Breast epithelium (tissue), 4 donors: ENCODE data around the gene SKAP1. TPM values are rescaled to one million over a fixed set of nuclear protein-coding genes. Genes with fewer than 3 reads are reported as not detected.
"Not testable (repeated sequence)": the region's sequence is repeated elsewhere in the genome, so short reads cannot be mapped to it uniquely, and the experiment has no call there.

Source experiments
- DNase-seq, 2 donors: peaks; one replicate each; pipeline ENCODE4 v3.0.0-alpha.2; 2019; ENCODE audit warnings: low spot score in 2 of 2
- H3K27ac ChIP-seq, 2 donors: fragments of 200-600 bp; sonication (generic) in 1 of 2; one replicate each; pipeline ENCODE4 v1.5.1; 2016 to 2019; ENCODE audit warnings: mild to moderate bottlenecking in 1 of 2
- H3K27me3 ChIP-seq, 2 donors: fragments of 200-600 bp; sonication (generic) in 1 of 2; one replicate each; pipeline versions ENCODE4 v1.5.1 to v1.6.0; 2017 to 2019; ENCODE audit warnings: control low read depth in 1 of 2, mild to moderate bottlenecking in 1 of 2
- H3K36me3 ChIP-seq: fragments of 200-600 bp; one replicate; pipeline ENCODE4 v1.5.1; 2019
- H3K4me1 ChIP-seq, 2 donors: fragments of 200-600 bp; sonication (generic); one replicate each; pipeline ENCODE4 v1.5.1; 2016 to 2019; ENCODE audit warnings: control low read depth in 1 of 2
- H3K4me3 ChIP-seq, 3 donors: fragments of 200-600 bp; sonication (generic); 1 replicate in 2 of 3; 2 replicates in 1 of 3; pipeline ENCODE4 v1.5.1; 2016 to 2019; ENCODE audit warnings: mild to moderate bottlenecking in 3 of 3, moderate library complexity in 2 of 3
- H3K9me3 ChIP-seq, 2 donors: fragments of 200-600 bp; sonication (generic) in 1 of 2; one replicate each; pipeline ENCODE4 v1.5.1; 2016 to 2019; ENCODE audit warnings: control low read depth in 1 of 2
- CTCF ChIP-seq, 3 donors: fragments of 450-650 bp; IDR thresholded peaks; one replicate each; pipeline ENCODE4 v1.5.1; 2016 to 2017; ENCODE audit warnings: antibody characterized with exemption in 3 of 3, mild to moderate bottlenecking in 3 of 3, moderate library complexity in 3 of 3
- POLR2A ChIP-seq: fragments of 450-650 bp; IDR thresholded peaks from one replicate; pipeline ENCODE4 v1.6.1; 2016; ENCODE audit warnings: antibody characterized with exemption, mild to moderate bottlenecking, moderate library complexity
- POLR2AphosphoS5 ChIP-seq, 3 donors: sonication (generic); formaldehyde crosslinking; IDR thresholded peaks; one replicate each; pipeline ENCODE4 v1.6.1; 2017; ENCODE audit warnings: antibody characterized with exemption in 3 of 3
- intact Hi-C: fragments of 100-400 bp; cut with DNase I; formaldehyde crosslinking; loops from one replicate; pipeline ENCODE4 v1.15.1; 2023; ENCODE audit warnings: low total_unique reads
- total RNA-seq, 3 donors: library from RNA; depleted of rRNA; stranded (reverse); fragments of >200 nt; gene quantifications; one replicate each; pipeline ENCODE4 v1.1.0, GENCODE V29; 2016

SKAP1 gene
- total RNA-seq, 3 donors from 2014 or later: 1.1 to 7.5 (median 5.9) TPM

- Histone ChIP-seq H3K4me3 (no peak overlapping the region), H3K27ac (no peak overlapping the region), H3K36me3 (no peaks in the 10 kb centered on the region), H3K4me1 (no peaks in the 10 kb centered on the region), H3K9me3 (no peaks in the 10 kb centered on the region), H3K27me3 (peaks cover 2 to 40% of the 10 kb centered on the region in 2 donors)
- intact Hi-C loops: no loop called here
- TF ChIP-seq POLR2A (no peak), POLR2AphosphoS5 (IDR thresholded peaks at IDR 0.05) (no peak), CTCF (IDR thresholded peaks at IDR 0.05) (no peak)
- DNase-seq: no peak
Measured at GRCh38 chr17:48426761-48427500, 3.1 kb downstream of the SKAP1 start.

- no peak for TF ChIP-seq CTCF (IDR thresholded peaks at IDR 0.05)
- no peak for TF ChIP-seq POLR2A
- TF ChIP-seq POLR2AphosphoS5 (IDR thresholded peaks at IDR 0.05): no peak
- intact Hi-C loops: no loop called here
- H3K36me3 ChIP-seq: no peaks in the 10 kb centered on the region
- no peaks in the 10 kb centered on the region for H3K9me3 ChIP-seq
- no peak overlapping the region for H3K4me3 ChIP-seq
- no peaks in the 10 kb centered on the region for H3K4me1 ChIP-seq
- DNase-seq: no peak
- no peak overlapping the region for H3K27ac ChIP-seq
- peaks cover 2 to 34% of the 10 kb centered on the region in 2 donors for H3K27me3 ChIP-seq
Measured at GRCh38 chr17:48426019-48426665, 3.9 kb downstream of the SKAP1 start.

GRCh38 chr17:48422060-48422459 lies 8.0 kb downstream of the SKAP1 start:
- DNase-seq, H3K4me3 ChIP-seq, H3K4me1 ChIP-seq, intact Hi-C loops, H3K27me3 ChIP-seq, H3K36me3 ChIP-seq, H3K9me3 ChIP-seq, H3K27ac ChIP-seq: not testable (repeated sequence)

GRCh38 chr17:48420823-48421222 lies 9.2 kb downstream of the SKAP1 start:
- Histone ChIP-seq H3K4me3 (no peak overlapping the region), H3K27ac (no peak overlapping the region), H3K27me3 (peaks cover 0 to 3% of the 10 kb centered on the region in 2 donors), H3K4me1 (no peaks in the 10 kb centered on the region), H3K36me3 (no peaks in the 10 kb centered on the region), H3K9me3 (no peaks in the 10 kb centered on the region)
- intact Hi-C loops: no loop called here
- DNase-seq: no peak
- TF ChIP-seq POLR2A: no peak
- TF ChIP-seq CTCF (IDR thresholded peaks at IDR 0.05): no peak
- no peak for TF ChIP-seq POLR2AphosphoS5 (IDR thresholded peaks at IDR 0.05)

- Histone ChIP-seq H3K36me3 (no peaks in the 10 kb centered on the region), H3K27me3 (peaks cover 0 to 9% of the 10 kb centered on the region in 2 donors), H3K4me3 (no peak overlapping the region), H3K9me3 (no peaks in the 10 kb centered on the region), H3K4me1 (no peaks in the 10 kb centered on the region), H3K27ac (no peak overlapping the region)
- intact Hi-C loops: loop anchor here (10.0 kb wide), 1 partner anchor 52 kb away; no protein-coding TSS in a partner anchor
- DNase-seq: no peak
- TF ChIP-seq POLR2AphosphoS5 (IDR thresholded peaks at IDR 0.05) (no peak), CTCF (IDR thresholded peaks at IDR 0.05) (no peak), POLR2A (no peak)
Measured at GRCh38 chr17:48416971-48417370, 13.0 kb downstream of the SKAP1 start.
